LHCN-M2 (cell line): ENCODE measurements around the gene LRRFIP1. TPM values are rescaled to one million over a fixed set of nuclear protein-coding genes. Genes with fewer than 3 reads are reported as not detected.
A peak's percentile ranks its signal among the peaks of the same experiment; 100 is the strongest.
"Not testable (repeated sequence)": the region's sequence is repeated elsewhere in the genome, so short reads cannot be mapped to it uniquely, and the experiment has no call there.

Experiments
- DNase-seq: peaks from one replicate; pipeline ENCODE4 v3.0.0-alpha.2; 2012; ENCODE audit warnings: low read depth
- total RNA-seq: library from RNA; depleted of rRNA; stranded (reverse); fragments of >200 nt; gene quantifications from 2 replicates; pipeline ENCODE4 v1.2.3, GENCODE V29; 2014

LRRFIP1 gene
- total RNA-seq, 1 experiment from 2014 or later: 60.7 TPM

DNA sequence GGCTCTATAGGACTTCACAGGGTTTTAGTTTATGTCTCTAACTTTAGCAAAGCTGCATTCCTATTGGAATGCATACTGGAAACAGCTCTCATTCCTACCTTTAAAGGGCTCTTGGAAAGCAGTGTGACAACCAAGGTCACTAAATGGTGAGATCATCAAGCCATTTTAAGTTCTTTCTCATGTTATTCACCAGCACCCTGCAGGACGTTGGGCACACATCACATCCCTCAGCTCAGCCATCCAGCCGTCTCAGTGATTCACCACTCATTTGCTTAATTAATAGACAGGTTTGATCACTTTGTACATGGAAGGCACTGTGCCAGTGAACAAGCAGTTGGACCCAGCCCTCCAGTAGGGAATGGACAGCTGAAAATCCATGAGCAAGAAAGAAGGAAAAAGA lies 139.0 kb downstream of the LRRFIP1 start:
- DNase-seq: no peak

DNA sequence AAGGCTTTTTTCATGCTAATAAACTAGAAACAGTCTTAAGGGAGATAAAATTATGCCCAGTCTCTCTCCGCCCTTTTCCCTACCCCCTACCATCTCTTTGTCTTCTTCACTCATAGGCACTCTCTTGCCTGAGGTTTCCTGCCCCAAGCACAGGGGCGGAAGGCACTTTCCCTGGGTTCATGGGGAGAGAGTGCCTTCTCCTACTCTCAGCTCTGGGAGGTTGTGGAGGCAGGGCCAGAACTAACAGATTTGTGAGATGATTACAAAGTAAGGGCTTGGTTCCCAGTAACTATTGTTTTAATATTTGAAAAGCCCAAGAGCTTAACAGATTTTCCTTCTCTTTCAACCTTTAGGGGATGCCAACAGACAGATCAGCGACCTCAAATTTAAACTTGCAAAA lies 145.1 kb downstream of the LRRFIP1 start:
- no peak for DNase-seq

DNA sequence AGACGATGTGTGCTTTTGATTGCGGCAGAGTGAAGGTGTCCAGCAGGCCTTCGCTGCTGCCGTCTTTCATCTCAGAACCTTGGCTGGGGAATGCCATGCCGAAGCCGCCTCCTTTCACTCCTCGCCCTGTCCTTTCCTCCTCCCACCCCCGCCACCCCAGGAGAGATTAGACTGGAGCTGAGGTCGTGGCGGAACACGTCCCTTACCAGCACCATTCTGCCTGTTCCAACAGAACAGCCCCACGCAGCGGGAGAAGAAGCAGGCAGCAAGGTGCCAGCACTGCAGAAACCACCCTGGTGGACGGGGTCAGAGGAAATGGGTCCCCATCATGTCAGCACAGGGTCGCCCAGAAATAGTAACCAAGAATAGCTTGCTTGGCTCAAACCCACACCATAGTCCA lies 146.4 kb downstream of the LRRFIP1 start:
- DNase-seq: no peak

DNA sequence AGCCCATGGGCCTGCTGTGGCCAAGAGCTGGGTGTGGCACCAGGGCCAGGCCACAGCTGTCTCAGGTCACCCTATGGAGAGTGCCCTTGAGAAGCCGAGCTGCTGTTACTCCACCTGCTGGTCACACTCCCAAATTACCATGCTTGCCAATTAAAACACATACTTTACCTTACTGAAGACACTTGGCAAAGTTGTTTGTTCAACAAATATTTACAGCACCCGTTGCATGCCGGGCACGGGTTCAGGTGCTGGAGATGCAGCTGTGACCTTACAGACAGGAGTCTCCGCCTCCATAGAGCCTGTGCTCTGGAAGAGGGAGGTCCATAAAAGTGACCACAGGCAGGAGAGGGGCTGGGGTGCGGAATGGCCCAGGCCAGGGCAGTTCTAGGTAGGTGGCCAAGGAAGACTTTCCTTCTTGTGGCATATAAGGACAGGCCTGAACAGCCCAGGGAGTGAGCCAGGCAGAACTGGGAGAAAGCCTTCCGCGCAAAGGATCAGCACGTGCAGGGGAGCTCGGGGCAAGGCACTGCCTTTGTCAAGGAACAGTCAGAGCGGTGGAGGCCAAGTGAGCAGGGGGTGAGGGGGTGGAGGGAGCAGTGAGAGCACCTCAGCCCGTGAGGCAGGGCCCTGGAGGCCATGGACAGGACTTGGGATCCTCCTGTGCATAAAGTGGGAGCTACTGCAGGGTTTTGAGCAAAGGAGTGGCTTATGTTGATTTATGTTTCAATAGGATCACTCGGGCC lies 147.6 kb downstream of the LRRFIP1 start:
- peak; percentile 49 for DNase-seq

DNA sequence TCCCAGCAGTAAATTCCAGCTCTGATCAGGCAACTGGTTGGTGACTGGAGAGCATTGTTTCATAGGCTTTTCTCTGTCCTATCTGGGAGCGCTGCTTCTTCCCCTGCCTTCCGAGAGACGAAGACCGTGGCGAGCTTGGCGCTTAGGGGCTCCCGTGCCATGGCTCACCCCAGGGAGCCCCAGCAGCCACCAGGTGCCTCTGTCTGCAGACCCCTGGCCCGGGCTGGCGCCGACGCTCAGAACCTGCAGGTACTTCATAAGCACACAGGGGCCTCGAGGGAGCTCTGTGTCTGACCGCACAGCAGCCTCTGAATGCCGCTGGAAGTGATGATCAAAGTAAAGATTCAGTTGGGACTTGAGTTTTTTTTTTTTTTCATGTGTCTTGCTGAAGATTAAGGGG lies 152.1 kb downstream of the LRRFIP1 start:
- no peak for DNase-seq

DNA sequence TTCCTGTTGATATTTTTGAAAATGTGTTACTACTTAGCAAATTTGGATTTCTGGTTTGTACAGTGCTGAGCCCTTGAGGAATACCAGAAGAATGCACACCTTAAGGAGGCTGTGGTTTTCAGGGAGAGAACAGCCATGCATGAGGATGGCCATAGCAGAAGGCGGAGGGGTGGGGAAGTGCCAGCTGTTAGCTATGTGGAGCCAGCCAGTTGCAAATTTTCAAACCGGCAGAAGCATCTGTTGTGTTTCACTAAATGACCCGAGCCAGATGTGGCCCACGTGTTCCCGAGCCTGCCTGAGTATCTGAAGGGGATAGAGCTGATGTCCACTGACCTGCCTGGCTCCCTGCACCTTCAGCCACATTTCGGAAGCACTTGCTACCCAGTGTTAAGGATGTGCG lies 154.8 kb downstream of the LRRFIP1 start:
- DNase-seq: no peak

DNA sequence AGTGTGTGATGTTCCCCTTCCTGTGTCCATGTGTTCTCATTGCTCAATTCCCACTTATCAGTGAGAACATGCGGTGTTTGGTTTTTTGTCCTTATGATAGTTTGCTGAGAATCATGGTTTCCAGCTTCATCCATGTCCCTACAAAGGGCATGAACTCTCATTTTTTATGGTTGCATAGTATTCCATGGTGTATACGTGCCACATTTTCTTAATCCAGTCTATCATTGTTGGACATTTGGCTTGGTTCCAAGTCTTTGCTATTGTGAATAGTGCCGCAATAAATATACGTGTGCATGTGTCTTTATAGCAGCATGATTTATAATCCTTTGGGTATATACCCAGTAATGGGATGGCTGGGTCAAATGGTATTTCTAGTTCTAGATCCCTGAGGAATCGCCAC lies 156.3 kb downstream of the LRRFIP1 start:
- DNase-seq: not testable (repeated sequence)

DNA sequence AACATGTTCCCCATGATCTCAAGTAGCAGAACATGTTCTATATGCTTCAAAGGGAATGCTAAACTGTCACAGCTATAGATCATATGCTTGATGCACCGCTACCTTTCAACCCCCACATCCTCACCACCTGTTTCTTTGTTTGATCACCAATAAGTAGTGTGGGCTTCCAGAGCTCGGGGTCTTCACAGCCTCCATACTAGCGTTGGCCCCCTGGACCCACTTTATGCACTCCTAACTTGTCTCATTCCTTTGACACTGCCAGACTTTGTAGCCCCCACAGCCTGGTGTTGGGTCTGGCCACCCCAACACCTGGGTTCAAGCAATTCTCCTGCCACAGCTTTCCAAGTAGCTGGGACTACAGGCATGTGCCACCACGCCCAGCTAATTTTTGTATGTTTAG lies 159.5 kb downstream of the LRRFIP1 start:
- no peak for DNase-seq

DNA sequence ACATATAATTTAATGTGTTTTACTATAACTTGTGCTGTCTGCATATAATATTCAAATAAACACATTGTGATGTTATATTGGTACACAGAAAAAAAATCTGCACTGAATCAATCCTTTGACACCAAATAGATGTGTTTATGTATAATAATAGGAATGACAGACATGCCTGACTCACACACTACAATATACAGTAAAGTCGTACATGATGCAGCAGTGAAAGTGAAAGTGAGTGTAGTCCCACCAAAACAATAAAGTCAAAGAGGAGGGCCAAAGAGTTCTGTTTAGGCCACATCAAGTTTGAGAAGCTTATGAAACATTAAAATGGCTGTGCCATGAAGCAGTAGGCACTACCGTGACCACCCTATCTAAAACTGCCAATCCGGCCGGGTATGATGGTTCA lies 163.0 kb downstream of the LRRFIP1 start:
- DNase-seq: peak; percentile 12

DNA sequence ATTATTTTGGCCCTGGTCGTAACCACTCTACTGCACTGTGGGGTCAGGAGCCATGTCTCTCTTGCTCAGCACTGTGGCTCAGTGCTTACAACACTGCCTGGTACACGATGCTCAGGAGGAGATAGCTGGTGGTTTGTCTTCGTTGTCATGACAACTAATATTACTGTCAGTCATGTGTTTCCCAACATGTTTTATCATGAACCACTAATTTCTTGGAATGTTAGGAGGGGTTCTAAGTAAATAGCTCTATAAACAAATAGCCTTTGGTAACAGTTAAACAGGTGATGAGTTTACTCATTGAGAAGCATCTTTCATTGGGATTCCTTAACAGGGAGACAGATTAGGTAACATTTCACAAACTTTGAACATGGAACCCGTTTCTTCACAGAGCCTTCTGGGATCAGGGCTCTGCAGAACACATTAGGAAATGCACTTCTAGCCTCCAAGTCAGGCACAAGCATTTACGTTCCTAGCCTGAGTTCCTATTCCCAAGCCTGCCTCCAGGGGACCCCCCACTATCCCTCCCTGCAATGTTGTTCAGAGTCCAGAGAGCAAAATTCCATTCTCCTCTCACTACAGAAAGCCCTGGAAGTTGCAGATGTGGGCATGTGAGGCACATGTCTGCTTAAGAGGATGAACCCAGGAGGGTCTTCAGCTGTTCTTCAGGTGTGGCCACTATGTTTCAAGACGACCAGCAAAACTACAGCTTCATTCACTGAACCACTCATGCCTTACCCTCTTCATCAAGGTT lies 164.8 kb downstream of the LRRFIP1 start:
- DNase-seq: peak; percentile 28

DNA sequence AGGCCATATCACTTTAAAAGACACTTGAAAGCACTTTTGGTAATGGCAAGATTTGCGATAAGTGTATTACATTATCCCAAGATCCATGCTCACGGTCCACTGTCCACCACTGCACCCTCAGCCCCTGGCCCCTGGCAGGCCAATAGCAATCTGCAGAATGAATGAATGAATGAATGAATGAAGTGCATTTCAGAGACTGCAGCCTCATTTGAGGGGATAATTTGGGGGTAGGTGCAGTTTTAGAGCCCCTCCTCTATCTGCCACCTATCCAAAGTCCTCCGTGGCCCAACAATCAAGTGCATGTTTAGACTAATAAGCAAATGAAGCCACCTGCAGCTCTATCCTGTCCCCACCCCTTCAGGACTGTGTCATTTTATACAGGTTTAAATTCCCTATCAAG lies 169.9 kb downstream of the LRRFIP1 start:
- DNase-seq: no peak

DNA sequence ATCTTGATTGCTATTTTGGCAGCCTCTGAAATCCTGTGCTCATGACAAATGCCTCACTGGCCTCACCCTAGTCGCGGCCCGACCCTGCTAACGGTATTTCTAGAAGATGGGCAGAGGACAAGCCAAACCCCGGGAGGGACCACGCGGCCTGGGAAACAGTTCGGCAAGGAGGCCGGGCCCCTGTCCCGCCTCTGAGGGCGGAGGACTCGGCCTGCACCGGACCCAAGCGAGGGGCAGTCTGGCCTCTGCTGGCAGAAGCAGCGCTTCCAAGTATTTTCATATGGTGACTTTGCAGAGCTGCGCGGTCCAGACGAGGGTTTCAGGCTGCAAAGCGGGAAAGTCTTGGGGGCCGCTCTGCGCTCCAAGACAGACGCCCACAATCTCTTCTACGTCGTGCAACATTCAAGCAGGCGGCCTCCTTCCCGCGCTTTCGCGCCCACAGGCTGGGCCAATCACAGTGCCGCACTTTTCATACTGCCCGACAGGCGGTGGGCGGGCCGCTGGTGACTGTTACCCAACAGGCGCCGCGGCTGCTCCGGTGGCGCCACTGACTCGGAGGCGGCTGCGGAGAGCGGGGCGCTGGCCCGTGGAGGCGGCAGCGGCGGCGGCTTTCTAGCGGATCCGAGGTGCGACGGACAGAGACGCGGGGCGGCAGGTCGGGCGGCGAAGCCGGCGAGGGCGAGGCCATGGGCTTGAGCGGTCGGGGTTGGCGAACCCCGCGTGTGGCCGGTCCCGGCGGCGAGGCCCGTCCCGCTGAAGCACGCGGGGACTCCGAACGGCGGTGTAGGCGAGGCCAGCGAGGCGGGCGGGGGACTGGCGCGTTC lies 171.1 kb downstream of the LRRFIP1 start, which contains the start of gene RBM44:
RBM44 (plus strand) TSS at position 544 of the 824 bp plus-strand sequence. CDS start 14,831 bp downstream, outside the sequence.
- DNase-seq: no peak

DNA sequence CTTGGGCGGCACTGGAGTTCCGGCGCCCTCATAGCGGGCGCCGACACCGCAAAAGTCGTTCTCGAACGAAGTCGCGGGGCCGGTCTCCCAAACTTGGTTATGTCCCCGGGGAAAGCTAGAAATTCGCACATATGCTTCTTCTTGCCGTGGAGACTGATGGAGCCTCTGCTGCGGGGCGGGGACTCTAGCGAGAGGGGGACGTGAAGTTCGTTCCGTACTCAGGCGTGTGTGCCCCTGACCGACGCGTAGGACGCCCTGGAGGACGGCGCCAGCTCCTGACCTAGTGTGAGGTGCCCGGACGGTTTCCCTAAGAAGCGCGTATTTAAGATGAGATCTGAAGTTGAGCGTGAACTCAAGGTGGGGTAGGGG lies 171.7 kb downstream of the LRRFIP1 start:
- no peak for DNase-seq

DNA sequence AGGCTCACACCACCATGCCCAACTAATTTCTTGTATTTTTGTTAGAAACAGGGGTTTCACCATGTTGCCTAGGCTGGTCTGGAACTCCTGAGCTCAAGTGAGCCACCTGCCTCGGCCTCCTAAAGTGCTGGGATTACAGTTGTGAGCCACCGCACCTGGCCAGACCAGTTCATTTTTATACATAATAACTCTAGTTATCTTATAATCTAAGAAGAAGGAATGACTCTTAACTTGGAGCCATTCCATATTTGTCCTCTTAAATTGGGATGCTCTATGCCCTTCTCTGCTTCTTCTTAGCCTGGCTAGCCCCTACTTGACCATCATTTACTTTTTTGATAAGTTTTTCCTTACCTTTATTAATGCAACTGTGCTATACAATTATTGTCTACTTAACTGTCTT lies 174.1 kb downstream of the LRRFIP1 start:
- no peak for DNase-seq

DNA sequence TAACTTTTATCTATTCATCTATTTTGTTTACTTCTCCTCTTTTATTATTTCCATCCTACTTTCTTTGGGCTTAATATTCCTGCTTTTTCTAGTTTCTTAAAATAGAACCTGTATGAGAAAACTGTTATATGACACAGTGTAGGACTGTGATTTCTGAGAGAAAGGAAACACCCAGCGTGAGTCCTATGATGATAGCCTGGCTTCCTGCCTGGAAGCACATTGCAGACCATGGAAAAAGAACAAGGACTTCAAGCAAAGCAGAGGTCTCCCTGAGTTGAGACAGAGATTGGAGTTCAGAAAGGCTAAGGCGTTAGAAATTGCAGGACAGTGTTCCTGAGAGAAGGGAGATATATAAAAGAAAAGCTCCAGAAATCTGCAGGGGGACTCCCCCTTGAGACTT lies 178.9 kb downstream of the LRRFIP1 start:
- DNase-seq: no peak

DNA sequence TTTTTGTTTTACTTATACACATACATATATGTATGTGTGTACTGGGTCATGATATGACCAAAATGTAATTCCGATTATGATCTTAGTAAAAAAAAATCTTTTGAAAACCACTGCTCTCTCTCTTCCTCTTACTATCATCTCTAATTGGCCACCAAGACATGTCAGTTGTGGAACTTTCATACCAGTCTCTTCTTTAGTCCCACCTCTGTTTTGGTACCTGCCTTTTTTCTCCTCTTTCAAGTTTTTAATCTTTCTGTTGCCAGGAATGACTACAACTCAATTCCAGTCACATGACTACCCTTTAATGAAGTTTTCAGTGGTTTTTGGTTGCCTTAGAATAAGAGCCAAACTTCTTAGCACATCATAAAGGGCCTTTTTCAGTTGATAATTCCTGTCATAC lies 188.2 kb downstream of the LRRFIP1 start:
- DNase-seq: no peak

DNA sequence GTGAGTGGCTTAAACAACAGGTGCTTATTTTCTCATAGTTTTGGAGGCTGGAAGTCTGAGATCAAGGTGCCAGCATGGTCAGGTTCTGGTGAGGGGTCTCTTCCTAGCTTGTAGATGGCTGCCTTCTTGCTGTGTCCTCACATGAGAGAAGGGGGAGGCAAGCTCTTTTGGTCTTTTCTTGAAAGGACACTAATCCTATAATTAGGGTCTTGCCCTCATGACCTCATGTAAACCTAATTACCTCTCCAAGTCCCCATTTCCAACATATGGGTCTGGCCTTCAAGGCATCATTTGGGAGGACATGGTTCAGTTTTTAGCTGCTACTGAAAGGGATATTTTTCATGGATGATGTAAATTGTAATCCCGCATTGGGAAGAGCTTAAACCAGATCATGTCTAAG lies 189.1 kb downstream of the LRRFIP1 start:
- no peak for DNase-seq

DNA sequence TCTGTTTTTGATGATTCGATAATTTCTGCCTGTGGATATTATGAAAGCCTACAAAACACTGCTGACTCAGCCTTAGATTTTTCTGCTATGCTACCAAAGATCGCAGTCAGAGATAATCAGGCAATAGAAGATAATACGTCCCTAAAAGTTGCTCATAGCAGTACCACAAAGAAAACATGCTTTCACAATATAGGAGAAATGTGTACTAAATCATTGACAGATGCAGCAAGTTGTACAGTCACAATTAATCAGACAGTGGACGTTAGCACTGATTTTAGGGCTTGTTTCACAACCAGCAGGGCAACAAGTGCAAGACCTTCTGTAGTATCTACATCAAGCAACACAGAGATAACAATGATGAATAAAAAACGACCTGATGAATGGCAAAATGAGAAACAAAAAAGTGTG lies 190.7 kb downstream of the LRRFIP1 start:
- DNase-seq: peak; percentile 25

DNA sequence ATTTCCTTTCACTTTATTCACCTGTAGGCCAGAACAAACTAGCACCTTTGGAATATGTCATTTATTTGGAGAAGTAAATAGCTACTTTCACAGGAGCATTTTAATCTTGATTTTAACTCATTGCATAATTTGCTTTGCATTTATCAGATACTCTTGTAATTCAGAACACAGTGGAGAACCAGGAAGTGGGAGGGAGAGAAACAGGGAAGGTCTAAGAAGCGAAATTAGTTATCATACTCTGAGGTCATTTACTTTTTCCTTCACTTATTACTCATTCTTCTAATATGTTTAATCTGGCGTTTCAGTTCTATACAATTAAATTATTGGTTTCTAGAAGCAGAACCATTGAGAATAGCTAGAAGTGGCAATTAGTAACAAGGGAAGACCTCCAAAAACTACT lies 191.8 kb downstream of the LRRFIP1 start:
- DNase-seq: no peak

DNA sequence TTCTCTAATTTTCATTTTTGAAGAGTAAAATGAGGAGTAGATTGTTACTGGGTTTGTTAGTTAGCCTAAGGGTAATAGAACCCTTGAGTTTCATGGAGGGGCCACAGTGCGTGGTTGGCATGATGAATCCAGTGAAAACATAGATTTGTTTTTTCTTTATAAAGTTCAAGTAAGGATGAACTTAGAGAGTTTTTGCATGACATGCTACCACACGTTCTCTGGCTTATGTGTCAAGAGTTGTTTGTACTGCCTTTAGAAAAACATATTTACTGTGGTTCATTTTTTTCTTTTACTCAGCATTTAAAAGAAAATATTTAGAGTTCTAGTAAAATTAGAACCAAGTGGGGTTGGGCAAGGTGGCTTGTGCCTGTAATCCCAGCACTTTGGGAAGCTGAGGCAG lies 193.0 kb downstream of the LRRFIP1 start:
- no peak for DNase-seq

DNA sequence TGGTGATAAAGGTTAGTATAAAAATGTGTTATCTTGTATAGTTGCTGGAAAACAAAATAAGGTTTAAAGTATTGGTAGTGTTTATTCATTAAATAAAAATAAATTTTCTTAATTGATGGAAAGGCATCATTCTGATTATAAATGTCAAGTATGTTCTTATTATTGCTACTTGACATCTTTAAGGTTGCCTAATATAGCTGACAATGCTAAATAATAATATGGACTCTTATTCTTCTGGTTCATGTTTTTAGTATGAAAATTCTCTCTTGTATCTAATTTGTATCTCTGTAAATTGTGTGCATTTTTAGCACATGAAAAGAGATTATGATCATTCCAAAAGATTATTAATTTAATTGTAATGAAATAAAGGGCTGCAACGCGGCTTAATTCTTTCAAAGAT lies 196.2 kb downstream of the LRRFIP1 start:
- DNase-seq: no peak

DNA sequence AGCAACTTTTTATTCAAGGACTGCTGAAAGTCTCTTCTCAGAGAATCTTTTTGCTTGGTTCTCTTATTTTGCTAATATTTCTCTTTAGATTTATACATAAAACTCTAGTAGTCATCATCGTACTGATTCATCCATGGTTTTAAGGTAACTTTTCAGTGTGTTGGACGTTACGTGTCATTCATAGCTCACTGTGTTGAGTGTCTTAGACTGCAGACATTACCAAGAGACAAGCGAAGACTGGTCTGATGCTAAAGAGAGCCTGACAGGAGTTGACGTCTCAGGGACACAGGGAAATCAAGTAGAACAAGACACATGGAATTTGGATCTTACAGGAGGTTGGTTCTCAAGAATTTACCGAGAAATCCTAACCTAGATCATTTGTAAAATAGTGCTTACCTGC lies 196.7 kb downstream of the LRRFIP1 start:
- no peak for DNase-seq
